Fibroblast of skin of left quadriceps (primary cell): Measurements from ENCODE around the gene RHOG.
"Not testable (repeated sequence)": the region's sequence is repeated elsewhere in the genome, so short reads cannot be mapped to it uniquely, and the experiment has no call there.

Experiments used
- DNase-seq, 2 experiments: peaks; one replicate each; pipeline ENCODE4 v3.0.0-alpha.2; 2013; ENCODE audit warnings: low read depth in 2 of 2

RHOG gene

DNA sequence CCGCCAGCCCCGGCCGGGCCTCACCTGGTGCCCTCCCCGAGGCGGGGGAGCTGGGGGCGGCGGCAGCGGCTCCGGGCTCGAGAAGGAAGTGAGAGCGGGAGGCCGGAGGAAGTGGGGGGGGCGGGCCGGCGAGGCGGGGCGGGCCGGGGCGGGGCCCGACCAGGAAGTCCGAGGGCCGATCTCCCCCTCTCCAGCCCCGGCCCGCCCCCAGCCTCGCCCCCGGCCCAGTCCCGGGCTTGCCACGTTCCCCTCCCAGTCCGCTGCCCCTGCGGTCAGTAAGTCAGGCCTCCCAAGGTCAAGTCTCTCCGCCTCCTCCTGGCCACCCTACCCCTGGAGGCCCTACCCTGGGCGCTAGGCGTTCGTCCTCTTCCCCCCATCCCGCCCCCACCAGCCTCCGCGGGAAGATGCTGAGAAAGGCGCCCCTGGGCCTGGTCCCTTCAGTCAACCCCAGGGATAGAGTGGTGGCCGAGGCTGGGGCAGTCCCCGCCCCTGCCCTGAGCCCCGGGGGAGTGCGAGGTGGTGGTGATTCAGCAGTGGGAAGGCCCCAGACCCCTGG is at the start of gene RHOG:
RHOG (minus strand) TSS at position 90 of the 556 bp plus-strand sequence. CDS start 12,821 bp downstream, outside the sequence.
- DNase-seq = peak; percentile 55 to 56

GRCh38 chr11:3890014-3890413 is 49.3 kb upstream of the RHOG start:
- DNase-seq = no peak

DNA sequence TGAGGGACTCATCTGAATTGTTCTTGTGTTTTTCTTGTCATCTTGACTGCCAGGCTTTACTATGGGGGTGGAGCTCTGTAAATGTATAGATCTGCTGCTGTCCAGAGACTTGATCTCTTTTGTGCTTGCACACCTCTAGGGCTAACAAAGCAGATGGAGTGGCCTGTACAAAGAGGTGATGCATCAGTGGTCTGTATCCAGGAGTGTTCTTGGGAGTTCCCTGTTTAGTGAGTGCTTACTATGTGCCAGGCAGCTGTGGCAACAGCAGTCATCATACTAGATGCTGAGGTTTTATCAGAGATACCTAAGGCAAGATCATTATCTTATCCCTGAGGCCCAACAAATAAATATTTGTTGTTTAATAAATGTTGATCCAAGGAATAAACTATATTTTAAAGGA is 48.1 kb upstream of the RHOG start:
- DNase-seq = no peak

DNA sequence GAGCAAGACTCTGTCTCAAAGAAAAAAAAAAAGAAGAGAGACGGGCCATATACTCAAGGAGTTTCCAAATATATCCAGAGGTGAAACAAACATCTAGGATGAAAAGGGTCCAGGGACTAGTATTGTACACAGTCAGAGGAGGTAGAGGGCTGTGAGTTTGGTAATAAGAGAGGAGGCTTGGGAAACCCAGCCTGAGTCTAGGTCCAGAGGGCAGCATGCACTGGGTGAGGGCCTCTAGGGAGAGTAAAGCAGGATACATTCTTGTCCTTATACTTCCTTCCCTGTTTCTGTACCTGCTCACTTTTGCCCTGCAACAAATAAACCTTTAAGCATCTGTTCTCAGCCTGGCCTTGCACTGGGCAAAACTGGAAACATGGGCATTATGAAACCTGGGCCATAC is 46.2 kb upstream of the RHOG start:
- no peak for DNase-seq

DNA sequence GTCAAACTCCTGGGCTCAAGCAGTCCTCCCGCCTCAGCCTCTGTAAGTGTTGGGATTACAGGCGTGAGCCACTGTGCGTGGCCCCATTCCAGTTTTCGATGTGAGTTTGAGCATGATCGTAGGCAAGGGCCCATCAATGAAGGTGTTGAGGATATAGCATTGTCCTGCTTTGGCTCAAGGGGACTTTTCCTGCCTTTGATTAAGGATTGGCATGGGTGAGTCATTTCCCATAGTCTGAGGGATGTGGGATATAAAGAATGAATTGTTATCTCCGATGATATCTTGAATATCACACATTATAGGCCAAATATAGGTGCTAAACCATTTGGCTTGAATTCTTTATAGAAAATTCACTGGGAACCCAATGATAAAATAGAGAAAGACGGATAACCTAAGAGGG is 45.1 kb upstream of the RHOG start:
- DNase-seq = no peak

DNA sequence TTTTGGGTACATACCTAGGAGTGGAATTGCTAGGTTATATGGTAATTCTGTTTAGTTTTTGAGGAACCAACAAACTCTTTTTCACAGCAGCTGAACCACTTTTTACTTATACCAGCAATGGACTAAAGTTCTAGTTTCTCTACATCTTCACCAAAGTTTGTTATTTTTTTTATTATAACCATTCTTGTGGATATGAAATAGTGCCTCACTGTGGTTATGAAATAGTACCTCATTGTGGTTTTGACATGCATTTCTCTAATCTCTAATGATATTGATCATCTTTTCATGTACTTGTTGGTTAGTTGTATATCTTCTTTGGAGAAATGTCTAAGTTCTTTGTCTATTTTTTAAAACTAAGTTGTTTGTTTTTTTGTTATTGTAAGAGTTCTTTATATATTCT is 41.9 kb upstream of the RHOG start:
- no peak for DNase-seq

GRCh38 chr11:3880724-3881123 is 40.0 kb upstream of the RHOG start:
- DNase-seq = no peak

GRCh38 chr11:3879967-3880542 is 39.3 kb upstream of the RHOG start:
- DNase-seq = no peak

GRCh38 chr11:3879216-3879966 is 38.6 kb upstream of the RHOG start:
- DNase-seq = no peak

- no peak for DNase-seq
These were observed 37.5 kb upstream of the RHOG start for GRCh38 chr11:3878258-3878584.

DNA sequence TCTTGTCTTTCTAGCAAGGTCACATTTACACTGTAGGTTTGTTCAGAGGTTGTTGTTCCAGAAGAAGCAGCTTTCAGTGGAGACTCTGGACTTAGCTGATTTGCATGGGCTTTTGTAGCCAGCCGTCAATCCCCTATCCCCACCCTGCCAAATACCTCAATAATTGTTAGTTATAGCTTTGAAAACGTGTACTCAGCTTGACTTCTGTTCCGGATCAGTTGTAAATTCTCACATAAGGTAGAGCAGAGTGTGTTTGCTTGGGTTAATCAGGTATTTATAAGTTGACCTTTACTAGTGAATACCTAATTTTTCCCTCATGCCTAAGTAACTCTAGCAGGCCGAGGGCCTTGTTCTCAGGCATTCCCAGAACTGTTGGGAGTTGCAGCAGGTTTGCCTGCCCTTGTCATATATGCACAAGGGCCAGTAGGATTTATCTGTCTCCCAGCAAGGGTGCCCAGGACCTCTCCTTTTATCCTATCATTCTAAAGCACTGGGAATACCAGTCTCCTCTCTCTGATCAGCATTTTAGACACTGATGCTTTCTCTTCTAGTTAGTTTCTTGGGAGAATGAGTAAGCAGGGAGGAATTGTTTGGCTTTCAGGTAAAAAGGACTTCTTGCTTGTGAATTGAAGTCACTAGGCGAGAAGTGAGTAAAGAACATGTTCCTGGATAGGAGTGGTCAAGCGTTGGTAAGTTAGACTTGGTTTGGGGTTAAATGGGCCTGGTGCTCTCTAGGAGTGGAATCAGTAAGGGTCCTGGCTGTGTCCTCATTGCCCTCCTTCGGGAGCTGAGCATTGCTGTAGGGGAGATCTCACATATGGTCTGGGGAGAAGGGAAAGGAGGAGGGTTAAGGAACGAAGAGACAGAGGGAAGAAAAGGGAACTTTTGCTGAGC is 36.9 kb upstream of the RHOG start:
- no peak for DNase-seq

GRCh38 chr11:3876613-3877012 is 35.9 kb upstream of the RHOG start:
- no peak for DNase-seq

DNA sequence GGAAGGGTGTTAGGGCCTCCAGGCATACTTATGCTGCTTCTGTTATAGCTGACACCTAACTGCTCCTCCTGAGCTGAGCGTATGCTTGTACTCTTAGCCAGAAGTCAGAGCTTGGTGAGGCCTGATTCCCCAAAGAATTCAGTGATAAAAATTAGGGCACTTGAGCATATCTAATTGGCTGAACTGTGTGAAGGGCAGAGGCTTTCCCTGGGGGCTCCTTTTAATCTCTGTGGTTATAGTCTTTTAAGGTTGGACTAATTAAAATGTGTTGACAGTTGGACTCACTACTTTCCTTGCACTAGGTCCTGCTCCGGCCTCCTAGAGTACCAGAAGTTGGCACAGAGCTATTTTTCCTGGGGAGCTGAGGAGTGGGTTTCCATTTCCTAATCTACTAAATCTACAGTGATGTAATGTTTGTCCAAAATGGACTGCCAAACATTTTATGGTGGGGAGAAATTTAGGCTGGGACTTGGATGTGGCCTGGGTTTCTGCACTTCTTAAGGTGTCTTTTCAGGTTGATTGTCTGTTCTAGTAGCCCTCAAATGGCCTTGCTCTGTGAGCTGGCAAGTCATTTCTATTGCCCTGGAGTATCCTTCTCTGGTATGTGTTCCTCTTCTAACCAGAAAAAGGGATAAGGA is 33.1 kb upstream of the RHOG start:
- DNase-seq = no peak

GRCh38 chr11:3867209-3868091 is 26.7 kb upstream of the RHOG start:
- DNase-seq = no peak

- no peak for DNase-seq
These were observed 26.1 kb upstream of the RHOG start for GRCh38 chr11:3866836-3867208.

DNA sequence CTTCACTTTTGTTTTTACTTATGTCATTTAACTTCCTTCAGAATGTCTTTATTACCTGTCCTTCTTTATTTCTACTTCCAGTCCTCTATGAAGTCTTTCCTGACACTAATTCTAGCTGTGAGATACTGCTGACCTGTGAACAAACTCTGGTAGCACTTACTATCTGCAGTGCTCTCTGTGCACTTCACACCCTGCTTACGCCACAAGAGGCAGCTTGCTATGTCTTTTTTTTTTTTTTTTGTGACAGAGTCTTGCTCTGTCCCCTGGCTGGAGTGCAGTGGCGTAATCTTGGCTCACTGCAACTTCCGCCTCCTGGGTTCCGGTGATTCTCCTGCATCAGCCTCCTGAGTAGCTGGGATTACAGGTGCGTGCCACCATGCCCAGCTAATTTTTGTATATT is 25.4 kb upstream of the RHOG start:
- no peak for DNase-seq

GRCh38 chr11:3865388-3866193 is 24.8 kb upstream of the RHOG start:
- DNase-seq = peak; percentile 20

GRCh38 chr11:3861683-3862082 is 20.9 kb upstream of the RHOG start:
- DNase-seq = no peak

- not testable (repeated sequence) for DNase-seq
These were observed 20.2 kb upstream of the RHOG start for GRCh38 chr11:3860898-3861393.

DNA sequence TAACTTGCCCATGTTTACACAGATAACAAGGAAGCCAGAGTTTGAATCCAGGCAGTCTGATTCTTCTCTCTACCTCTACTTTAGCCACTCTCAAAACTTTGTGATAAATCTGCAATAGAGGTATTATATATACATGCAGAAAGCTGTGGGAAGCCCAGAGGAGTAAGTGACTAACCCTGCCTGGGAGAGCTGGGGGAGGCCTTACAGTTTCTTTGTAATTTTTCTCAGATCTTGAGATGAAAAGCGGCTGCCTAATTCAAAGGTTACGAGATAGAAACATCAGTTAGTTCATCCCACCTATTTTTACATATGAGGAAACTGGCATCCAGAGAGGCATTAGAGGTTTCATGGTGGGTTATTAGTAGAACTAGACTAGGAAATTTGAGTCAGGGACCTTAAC is 19.6 kb upstream of the RHOG start:
- no peak for DNase-seq
